Liver (tissue), 9 donors: ENCODE data around the gene CCDC51. TPM values are rescaled to one million over a fixed set of nuclear protein-coding genes. Genes with fewer than 3 reads are reported as not detected.

ENCODE experiments used
- DNase-seq: peaks from one replicate; pipeline ENCODE4 v3.0.0-alpha.2; 2017; ENCODE audit warnings: low spot score
- H3K27ac ChIP-seq, 2 donors: one replicate each; pipeline ENCODE4 v1.7.0; 2013; ENCODE audit warnings: inconsistent platforms in 2 of 2, low read length in 2 of 2, control low read depth in 1 of 2, low read depth in 1 of 2, mild to moderate bottlenecking in 1 of 2
- H3K27me3 ChIP-seq, 4 donors: one replicate each; pipeline versions ENCODE4 v1.6.1 to v1.7.0; 2013; ENCODE audit warnings: low read length in 3 of 4, inconsistent platforms in 1 of 4, mild to moderate bottlenecking in 1 of 4, moderate library complexity in 1 of 4; ENCODE audit not compliant: control insufficient read depth in 4 of 4, insufficient read depth in 4 of 4
- H3K36me3 ChIP-seq, 4 donors: one replicate each; pipeline versions ENCODE4 v1.6.1 to v1.7.0; 2013; ENCODE audit warnings: low read length in 3 of 4, mild to moderate bottlenecking in 3 of 4, low read depth in 1 of 4, moderate library complexity in 1 of 4; ENCODE audit not compliant: control insufficient read depth in 4 of 4, insufficient read depth in 3 of 4
- H3K4me1 ChIP-seq, 4 donors: one replicate each; pipeline versions ENCODE4 v1.6.1 to v1.7.0; 2013; ENCODE audit warnings: low read length in 3 of 4, mild to moderate bottlenecking in 3 of 4, moderate library complexity in 1 of 4; ENCODE audit not compliant: control insufficient read depth in 4 of 4, insufficient read depth in 4 of 4
- H3K4me3 ChIP-seq, 3 donors: one replicate each; pipeline versions ENCODE4 v1.6.1 to v1.7.0; 2013; ENCODE audit warnings: low read length in 3 of 3, control low read depth in 1 of 3, low read depth in 1 of 3, mild to moderate bottlenecking in 1 of 3
- H3K9ac ChIP-seq, 2 donors: one replicate each; pipeline ENCODE4 v1.7.0; 2013; ENCODE audit warnings: low read length in 2 of 2, mild to moderate bottlenecking in 2 of 2, moderate library complexity in 2 of 2, control low read depth in 1 of 2, low read depth in 1 of 2
- H3K9me3 ChIP-seq, 4 donors: one replicate each; pipeline versions ENCODE4 v1.6.1 to v1.7.0; 2013; ENCODE audit warnings: low read length in 3 of 4; ENCODE audit not compliant: control insufficient read depth in 4 of 4
- EGR1 ChIP-seq, 2 donors: IDR thresholded peaks; 2 replicates each; pipeline ENCODE4 v1.6.1; 2016 to 2018; ENCODE audit warnings: antibody characterized with exemption in 2 of 2, low read depth in 2 of 2
- FOXA1 ChIP-seq: IDR thresholded peaks from 2 replicates; pipeline ENCODE4 v1.6.1; 2016; ENCODE audit warnings: antibody characterized with exemption
- FOXA2 ChIP-seq: IDR thresholded peaks from 2 replicates; pipeline ENCODE4 v1.6.1; 2016; ENCODE audit warnings: antibody characterized with exemption
- GABPA ChIP-seq, 2 donors: IDR thresholded peaks in 1 of 2; conservative IDR thresholded peaks in 1 of 2; 2 replicates each; pipeline ENCODE4 v1.6.1; 2016; ENCODE audit warnings: antibody characterized with exemption in 2 of 2, mild to moderate bottlenecking in 1 of 2, moderate library complexity in 1 of 2
- HNF4G ChIP-seq: IDR thresholded peaks from 2 replicates; pipeline ENCODE4 v1.6.1; 2016; ENCODE audit warnings: antibody characterized with exemption
- JUND ChIP-seq, 2 donors: IDR thresholded peaks; 2 replicates each; pipeline ENCODE4 v1.6.1; 2016; ENCODE audit warnings: antibody characterized with exemption in 2 of 2
- NR2F2 ChIP-seq: IDR thresholded peaks from 2 replicates; pipeline ENCODE4 v1.6.1; 2016; ENCODE audit warnings: antibody characterized with exemption
- RAD21 ChIP-seq, 2 donors: IDR thresholded peaks; 2 replicates each; pipeline ENCODE4 v1.6.1; 2016; ENCODE audit warnings: antibody characterized with exemption in 2 of 2, mild to moderate bottlenecking in 2 of 2
- RXRA ChIP-seq, 2 donors: IDR thresholded peaks; 2 replicates each; pipeline ENCODE4 v1.6.1; 2017 to 2018; ENCODE audit warnings: antibody characterized with exemption in 2 of 2, mild to moderate bottlenecking in 1 of 2
- SP1 ChIP-seq: IDR thresholded peaks from 2 replicates; pipeline ENCODE4 v1.6.1; 2018; ENCODE audit warnings: antibody characterized with exemption, mild to moderate bottlenecking
- TAF1 ChIP-seq: conservative IDR thresholded peaks from 2 replicates; pipeline ENCODE4 v1.6.1; 2016; ENCODE audit warnings: antibody characterized with exemption, mild to moderate bottlenecking
- YY1 ChIP-seq: IDR thresholded peaks from 2 replicates; pipeline ENCODE4 v1.6.1; 2016; ENCODE audit warnings: antibody characterized with exemption, mild to moderate bottlenecking
- WGBS: extraction: QIAGEN DNeasy Blood & Tissue Kit; methylation state at CpG from one replicate; pipeline ENCODE4 v1.1.7; 2013; 5-methylcytosine and 5-hydroxymethylcytosine counted together
- polyA plus RNA-seq, 2 donors: library from polyadenylated mRNA; stranded (reverse) in 1 of 2; unstranded in 1 of 2; fragments of 200-250 nt in 1 of 2; fragments of >200 nt in 1 of 2; fragmentation: Nextera tagmentation in 1 of 2; extraction: Ambion mirVana in 1 of 2; gene quantifications; one replicate each; pipeline versions ENCODE4 v1.2.1 to v1.2.3, GENCODE V29; 2013 to 2015
- total RNA-seq, 2 donors: library from RNA; depleted of rRNA; stranded (reverse); fragments of >200 nt; gene quantifications; one replicate each; pipeline ENCODE4 v1.2.3, GENCODE V29; 2014
- TF ChIP-seq, protein P1 (sequence below): IDR thresholded peaks from 2 replicates; pipeline ENCODE4 v1.6.1; 2016; ENCODE audit warnings: antibody characterized with exemption
- TF ChIP-seq, protein P2 (sequence below): IDR thresholded peaks from 2 replicates; pipeline ENCODE4 v1.6.1; 2016; ENCODE audit warnings: antibody characterized with exemption
- TF ChIP-seq, protein P3 (sequence below): fragments of 150-350 bp; IDR thresholded peaks from 2 replicates; pipeline ENCODE4 v1.5.1; 2017; ENCODE audit warnings: improper control_type of control experiment, low read depth, low read length; ENCODE audit not compliant: missing input control
- TF ChIP-seq, protein P4 (sequence below): IDR thresholded peaks from 2 replicates; pipeline ENCODE4 v1.6.1; 2016; ENCODE audit warnings: antibody characterized with exemption
- TF ChIP-seq, protein P5 (sequence below): IDR thresholded peaks from 2 replicates; pipeline ENCODE4 v1.6.1; 2016; ENCODE audit warnings: antibody characterized with exemption, mild to moderate bottlenecking
- donor health status: healthy.
- donor health status: healthy.
- donor health status: healthy.
- donor health status: healthy.
- donor health status: healthy.

The CCDC51 gene
- total and polyA plus RNA-seq, 4 donors: 7.9 to 13.7 (median 11.0) TPM

DNA sequence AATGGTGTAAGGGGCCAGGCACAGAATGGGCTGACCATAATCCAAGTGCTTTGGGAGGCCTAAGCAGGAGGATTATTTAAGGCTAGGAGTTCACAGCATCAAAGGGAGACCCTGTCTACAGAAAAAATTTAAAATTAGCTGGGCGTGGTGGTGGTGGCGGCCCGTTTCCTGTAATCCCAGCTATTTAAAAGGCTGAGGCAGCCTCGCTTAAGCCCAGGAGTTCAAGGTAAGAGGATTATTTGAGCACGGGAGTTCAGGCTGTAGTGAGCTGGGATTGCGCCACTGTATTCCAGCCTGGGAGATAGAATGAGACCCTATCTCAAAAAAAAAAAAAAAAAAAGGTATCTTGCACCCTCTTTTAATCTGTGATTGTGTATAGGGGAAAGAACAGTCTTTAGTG is 2.0 kb upstream of the CCDC51 start:
- DNase-seq: no peak
- Histone ChIP-seq H3K27ac (no peak overlapping the region), H3K36me3 (peaks cover 0 to 12% (median 4%) of the 10 kb centered on the region in 4 donors), H3K4me3 (no peak overlapping the region), H3K4me1 (peaks cover 2 to 29% (median 21%) of the 10 kb centered on the region in 4 donors), H3K9me3 (no peaks in the 10 kb centered on the region), H3K27me3 (no peaks in the 10 kb centered on the region), H3K9ac (no peak overlapping the region)
- TF ChIP-seq JUND (IDR thresholded peaks at IDR 0.05) (no peak), FOXA1 (no peak), RAD21 (IDR thresholded peaks at IDR 0.05) (no peak), RXRA (IDR thresholded peaks at IDR 0.05) (no peak), FOXA2 (no peak), YY1 (no peak), EGR1 (IDR thresholded peaks at IDR 0.05; ENCODE audit: low read depth in 2 of 2) (no peak), HNF4G (no peak), SP1 (no peak), TAF1 (no peak), GABPA (IDR thresholded peaks at IDR 0.05 in 1 of 2, conservative IDR thresholded peaks at IDR 0.05 in 1 of 2) (no peak)
- TF ChIP-seq, protein P1, sequence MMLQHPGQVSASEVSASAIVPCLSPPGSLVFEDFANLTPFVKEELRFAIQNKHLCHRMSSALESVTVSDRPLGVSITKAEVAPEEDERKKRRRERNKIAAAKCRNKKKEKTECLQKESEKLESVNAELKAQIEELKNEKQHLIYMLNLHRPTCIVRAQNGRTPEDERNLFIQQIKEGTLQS: no peak
- TF ChIP-seq, protein P2, sequence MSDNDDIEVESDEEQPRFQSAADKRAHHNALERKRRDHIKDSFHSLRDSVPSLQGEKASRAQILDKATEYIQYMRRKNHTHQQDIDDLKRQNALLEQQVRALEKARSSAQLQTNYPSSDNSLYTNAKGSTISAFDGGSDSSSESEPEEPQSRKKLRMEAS: no peak
- TF ChIP-seq, protein P3, sequence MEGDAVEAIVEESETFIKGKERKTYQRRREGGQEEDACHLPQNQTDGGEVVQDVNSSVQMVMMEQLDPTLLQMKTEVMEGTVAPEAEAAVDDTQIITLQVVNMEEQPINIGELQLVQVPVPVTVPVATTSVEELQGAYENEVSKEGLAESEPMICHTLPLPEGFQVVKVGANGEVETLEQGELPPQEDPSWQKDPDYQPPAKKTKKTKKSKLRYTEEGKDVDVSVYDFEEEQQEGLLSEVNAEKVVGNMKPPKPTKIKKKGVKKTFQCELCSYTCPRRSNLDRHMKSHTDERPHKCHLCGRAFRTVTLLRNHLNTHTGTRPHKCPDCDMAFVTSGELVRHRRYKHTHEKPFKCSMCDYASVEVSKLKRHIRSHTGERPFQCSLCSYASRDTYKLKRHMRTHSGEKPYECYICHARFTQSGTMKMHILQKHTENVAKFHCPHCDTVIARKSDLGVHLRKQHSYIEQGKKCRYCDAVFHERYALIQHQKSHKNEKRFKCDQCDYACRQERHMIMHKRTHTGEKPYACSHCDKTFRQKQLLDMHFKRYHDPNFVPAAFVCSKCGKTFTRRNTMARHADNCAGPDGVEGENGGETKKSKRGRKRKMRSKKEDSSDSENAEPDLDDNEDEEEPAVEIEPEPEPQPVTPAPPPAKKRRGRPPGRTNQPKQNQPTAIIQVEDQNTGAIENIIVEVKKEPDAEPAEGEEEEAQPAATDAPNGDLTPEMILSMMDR: no peak
- 81% methylated on average over 6 of the region's 6 CpGs for WGBS

DNA sequence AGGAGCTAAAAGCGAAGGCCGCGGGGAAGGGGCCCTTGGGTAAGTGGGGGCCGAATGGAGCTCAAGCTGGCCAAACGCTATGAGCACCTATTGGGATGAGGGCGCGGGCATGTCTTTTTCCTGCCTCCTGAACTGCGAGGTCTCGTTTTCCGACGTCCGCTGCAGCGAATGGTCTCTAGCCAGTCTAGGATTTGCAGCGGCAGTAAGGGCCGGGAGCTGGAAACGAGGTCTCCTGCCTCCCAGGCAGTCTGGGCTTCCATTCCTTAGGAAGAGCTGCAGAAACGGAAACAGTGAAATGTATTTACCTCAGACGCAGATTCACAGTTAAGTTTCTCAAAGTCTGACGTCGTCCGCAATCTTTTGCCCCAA is 655 bp upstream of the CCDC51 start:
- Histone ChIP-seq H3K27ac (peak overlapping the region; percentile 87 to 89), H3K9ac (peak overlapping the region; percentile 40 to 61), H3K27me3 (no peaks in the 10 kb centered on the region), H3K36me3 (peaks cover 0 to 12% (median 4%) of the 10 kb centered on the region in 4 donors), H3K9me3 (no peaks in the 10 kb centered on the region), H3K4me1 (peaks cover 2 to 23% (median 14%) of the 10 kb centered on the region in 4 donors), H3K4me3 (peak overlapping the region; percentile 77 to 92 (median 80))
- DNase-seq: no peak
- TF ChIP-seq, protein P4, sequence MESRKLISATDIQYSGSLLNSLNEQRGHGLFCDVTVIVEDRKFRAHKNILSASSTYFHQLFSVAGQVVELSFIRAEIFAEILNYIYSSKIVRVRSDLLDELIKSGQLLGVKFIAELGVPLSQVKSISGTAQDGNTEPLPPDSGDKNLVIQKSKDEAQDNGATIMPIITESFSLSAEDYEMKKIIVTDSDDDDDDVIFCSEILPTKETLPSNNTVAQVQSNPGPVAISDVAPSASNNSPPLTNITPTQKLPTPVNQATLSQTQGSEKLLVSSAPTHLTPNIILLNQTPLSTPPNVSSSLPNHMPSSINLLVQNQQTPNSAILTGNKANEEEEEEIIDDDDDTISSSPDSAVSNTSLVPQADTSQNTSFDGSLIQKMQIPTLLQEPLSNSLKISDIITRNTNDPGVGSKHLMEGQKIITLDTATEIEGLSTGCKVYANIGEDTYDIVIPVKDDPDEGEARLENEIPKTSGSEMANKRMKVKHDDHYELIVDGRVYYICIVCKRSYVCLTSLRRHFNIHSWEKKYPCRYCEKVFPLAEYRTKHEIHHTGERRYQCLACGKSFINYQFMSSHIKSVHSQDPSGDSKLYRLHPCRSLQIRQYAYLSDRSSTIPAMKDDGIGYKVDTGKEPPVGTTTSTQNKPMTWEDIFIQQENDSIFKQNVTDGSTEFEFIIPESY: no peak
- TF ChIP-seq JUND (IDR thresholded peaks at IDR 0.05) (no peak), TAF1 (no peak), HNF4G (no peak)
- 1% methylated on average over 21 of the region's 21 CpGs for WGBS

DNA sequence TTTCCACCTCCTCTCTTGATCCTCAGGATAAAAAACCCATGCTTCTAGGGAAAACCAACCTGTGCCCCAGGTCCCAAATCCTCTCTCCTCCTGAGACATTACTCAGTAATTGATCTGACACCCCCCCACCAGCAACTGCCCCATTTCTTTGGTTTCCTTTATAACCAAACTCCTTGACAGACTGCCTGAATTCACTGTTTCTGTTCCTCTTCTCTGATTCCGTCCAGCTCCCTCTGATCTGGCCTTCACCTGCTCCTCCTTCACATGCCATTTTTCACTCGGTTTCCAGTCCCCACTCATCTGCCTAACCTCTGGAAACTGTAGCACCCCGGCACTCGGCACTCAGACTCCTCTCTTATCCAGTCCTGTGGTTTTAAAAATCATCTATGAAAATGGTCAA is 2.1 kb downstream of the CCDC51 start:
- Histone ChIP-seq H3K4me1 (peaks cover 2 to 35% (median 17%) of the 10 kb centered on the region in 4 donors), H3K36me3 (peaks cover 0 to 10% (median 4%) of the 10 kb centered on the region in 4 donors), H3K4me3 (no peak overlapping the region), H3K27ac (no peak overlapping the region), H3K9ac (no peak overlapping the region), H3K9me3 (no peaks in the 10 kb centered on the region), H3K27me3 (no peaks in the 10 kb centered on the region)
- DNase-seq: no peak
- WGBS: 90% methylated on average over 4 of the region's 4 CpGs
- TF ChIP-seq NR2F2 (no peak), JUND (IDR thresholded peaks at IDR 0.05) (no peak), RXRA (IDR thresholded peaks at IDR 0.05) (no peak), YY1 (no peak), EGR1 (IDR thresholded peaks at IDR 0.05; ENCODE audit: low read depth in 2 of 2) (no peak), HNF4G (no peak)
- TF ChIP-seq, protein P2: no peak
- TF ChIP-seq, protein P4: no peak
- TF ChIP-seq, protein P5, sequence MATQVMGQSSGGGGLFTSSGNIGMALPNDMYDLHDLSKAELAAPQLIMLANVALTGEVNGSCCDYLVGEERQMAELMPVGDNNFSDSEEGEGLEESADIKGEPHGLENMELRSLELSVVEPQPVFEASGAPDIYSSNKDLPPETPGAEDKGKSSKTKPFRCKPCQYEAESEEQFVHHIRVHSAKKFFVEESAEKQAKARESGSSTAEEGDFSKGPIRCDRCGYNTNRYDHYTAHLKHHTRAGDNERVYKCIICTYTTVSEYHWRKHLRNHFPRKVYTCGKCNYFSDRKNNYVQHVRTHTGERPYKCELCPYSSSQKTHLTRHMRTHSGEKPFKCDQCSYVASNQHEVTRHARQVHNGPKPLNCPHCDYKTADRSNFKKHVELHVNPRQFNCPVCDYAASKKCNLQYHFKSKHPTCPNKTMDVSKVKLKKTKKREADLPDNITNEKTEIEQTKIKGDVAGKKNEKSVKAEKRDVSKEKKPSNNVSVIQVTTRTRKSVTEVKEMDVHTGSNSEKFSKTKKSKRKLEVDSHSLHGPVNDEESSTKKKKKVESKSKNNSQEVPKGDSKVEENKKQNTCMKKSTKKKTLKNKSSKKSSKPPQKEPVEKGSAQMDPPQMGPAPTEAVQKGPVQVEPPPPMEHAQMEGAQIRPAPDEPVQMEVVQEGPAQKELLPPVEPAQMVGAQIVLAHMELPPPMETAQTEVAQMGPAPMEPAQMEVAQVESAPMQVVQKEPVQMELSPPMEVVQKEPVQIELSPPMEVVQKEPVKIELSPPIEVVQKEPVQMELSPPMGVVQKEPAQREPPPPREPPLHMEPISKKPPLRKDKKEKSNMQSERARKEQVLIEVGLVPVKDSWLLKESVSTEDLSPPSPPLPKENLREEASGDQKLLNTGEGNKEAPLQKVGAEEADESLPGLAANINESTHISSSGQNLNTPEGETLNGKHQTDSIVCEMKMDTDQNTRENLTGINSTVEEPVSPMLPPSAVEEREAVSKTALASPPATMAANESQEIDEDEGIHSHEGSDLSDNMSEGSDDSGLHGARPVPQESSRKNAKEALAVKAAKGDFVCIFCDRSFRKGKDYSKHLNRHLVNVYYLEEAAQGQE: no peak
